SU-DHL-6 (cell line): ENCODE measurements around the gene KIF3B.

Source experiments
- EZH2phosphoT487 ChIP-seq: fragments of 200-600 bp; sonication (generic), shearing (Covaris generic); conservative IDR thresholded peaks from 2 replicates; pipeline ENCODE4 v1.6.1; 2018; ENCODE audit warnings: mild to moderate bottlenecking, antibody characterized with exemption, low read length, moderate library complexity, mixed read lengths
- TF ChIP-seq, protein P1 (sequence below): fragments of 200-600 bp; sonication (generic); IDR thresholded peaks from one replicate; pipeline ENCODE4 v1.5.1; 2017; ENCODE audit warnings: antibody characterized with exemption, mild to moderate bottlenecking, low read length, moderate library complexity; ENCODE audit not compliant: insufficient read depth, poor library complexity, severe bottlenecking

DNA sequence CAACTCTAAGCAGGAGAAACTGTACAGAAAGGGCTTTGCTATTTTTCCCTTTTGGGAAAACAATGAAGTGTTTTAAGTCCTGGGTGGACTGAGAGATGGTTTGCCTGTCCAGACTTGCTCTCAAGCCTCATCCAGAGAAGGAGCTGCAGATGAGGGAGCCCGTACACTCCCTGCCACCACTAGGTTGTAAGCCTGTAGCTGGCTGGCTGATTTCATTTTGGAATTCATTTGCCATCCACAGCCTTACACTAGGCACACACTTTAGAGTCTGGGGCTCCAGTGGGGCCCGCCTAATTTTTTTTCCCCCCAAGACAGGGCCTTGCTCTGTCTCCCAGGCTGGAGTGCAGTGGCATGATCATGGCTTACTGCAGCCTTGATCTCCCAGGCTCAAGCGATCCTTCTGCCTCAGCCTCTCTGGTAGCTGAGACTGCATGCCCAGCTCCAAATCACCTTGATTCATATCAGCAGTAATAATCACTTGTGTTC, 41.4 kb upstream of the KIF3B start:
- TF ChIP-seq, protein P1, sequence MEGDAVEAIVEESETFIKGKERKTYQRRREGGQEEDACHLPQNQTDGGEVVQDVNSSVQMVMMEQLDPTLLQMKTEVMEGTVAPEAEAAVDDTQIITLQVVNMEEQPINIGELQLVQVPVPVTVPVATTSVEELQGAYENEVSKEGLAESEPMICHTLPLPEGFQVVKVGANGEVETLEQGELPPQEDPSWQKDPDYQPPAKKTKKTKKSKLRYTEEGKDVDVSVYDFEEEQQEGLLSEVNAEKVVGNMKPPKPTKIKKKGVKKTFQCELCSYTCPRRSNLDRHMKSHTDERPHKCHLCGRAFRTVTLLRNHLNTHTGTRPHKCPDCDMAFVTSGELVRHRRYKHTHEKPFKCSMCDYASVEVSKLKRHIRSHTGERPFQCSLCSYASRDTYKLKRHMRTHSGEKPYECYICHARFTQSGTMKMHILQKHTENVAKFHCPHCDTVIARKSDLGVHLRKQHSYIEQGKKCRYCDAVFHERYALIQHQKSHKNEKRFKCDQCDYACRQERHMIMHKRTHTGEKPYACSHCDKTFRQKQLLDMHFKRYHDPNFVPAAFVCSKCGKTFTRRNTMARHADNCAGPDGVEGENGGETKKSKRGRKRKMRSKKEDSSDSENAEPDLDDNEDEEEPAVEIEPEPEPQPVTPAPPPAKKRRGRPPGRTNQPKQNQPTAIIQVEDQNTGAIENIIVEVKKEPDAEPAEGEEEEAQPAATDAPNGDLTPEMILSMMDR: no peak
- TF ChIP-seq EZH2phosphoT487: no peak
